ENCODE results near the gene TMEM86A.
"Not testable (repeated sequence)": the region's sequence is repeated elsewhere in the genome, so short reads cannot be mapped to it uniquely, and the experiment has no call there.

TMEM86A gene, protein sequence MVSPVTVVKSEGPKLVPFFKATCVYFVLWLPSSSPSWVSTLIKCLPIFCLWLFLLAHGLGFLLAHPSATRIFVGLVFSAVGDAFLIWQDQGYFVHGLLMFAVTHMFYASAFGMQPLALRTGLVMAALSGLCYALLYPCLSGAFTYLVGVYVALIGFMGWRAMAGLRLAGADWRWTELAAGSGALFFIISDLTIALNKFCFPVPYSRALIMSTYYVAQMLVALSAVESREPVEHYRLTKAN
- total RNA-seq = 4.3 reads per million, percentile 17 among the genes with 10 or more reads in this experiment

DNA sequence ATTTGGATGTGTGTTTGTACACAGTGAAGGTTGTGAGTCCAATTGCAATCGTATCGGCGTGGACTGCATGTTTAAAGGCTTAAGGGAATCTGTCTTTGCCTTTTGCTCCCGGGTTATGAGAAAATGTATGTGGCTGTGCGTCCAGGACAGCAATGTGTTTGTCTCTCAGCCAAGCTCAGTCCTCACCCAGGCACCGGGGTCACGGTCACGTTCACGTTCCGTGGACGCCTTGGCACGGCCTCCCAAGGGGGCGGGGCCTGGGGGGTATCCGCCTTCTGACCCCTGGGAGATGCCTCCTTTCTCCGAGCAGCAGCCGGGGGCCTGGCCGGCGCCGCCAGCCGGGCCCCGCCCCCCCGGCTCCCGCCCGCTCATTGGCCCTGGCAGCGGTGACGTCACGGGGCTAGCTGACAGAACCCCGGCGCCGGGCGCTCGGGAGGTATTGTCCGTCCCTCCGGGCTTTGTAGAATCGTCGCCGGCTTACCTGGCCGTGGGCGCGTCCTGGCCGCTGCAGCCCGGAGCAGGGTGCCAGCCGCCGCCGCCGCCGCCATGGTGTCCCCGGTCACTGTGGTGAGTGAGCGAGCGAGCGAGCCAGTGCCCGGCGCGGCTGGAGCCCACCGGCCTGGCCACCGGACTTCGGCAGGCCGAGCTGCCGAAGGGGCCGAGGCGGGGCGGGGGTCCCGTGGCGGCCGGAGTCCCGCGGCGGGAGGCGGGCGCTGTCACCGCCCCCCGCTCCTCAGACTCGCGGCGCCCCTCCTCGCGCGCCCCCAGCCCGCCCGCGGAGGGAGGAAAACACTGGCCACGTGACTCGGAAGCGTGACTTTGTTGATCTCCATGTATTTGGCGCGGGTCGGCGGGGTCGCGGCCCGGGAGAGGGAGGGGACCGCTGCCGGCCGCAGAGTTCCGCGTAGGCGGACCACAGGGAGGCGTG, at the start of gene TMEM86A:
Gene TMEM86A (plus strand): TSS at position 439 of the 928 bp plus-strand sequence. CDS start 108 bp downstream, at position 547.
- peak; percentile 89 for DNase-seq

- DNase-seq = no peak
Observed at GRCh38 chr11:18650353-18650752, 48.2 kb upstream of the TMEM86A start.

GRCh38 chr11:18650859-18651557, 47.6 kb upstream of the TMEM86A start:
- peak; percentile 10 for DNase-seq

DNA sequence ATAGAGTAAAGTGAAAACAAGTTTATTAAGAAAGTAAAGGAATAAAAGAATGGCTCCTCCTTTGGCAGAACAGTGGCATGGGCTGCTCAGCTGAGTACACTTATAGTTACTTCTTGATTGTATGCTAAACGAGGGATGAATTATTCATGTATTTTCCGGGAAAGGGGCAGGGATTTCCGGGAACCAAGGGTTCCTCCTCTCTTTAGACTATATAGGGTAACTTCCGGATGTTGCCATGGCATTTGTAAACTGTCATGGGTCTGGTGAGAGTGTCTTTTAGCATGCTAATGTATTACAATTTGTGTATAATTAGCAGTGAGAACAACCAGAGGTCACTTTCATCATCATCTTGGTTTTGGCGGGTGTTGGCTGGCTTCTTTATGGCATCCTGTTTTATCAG, 40.9 kb upstream of the TMEM86A start:
- no peak for DNase-seq

- not testable (repeated sequence) for DNase-seq
Observed at GRCh38 chr11:18665353-18665872, 33.2 kb upstream of the TMEM86A start.

GRCh38 chr11:18668131-18668530, 30.4 kb upstream of the TMEM86A start:
- no peak for DNase-seq

GRCh38 chr11:18669219-18669596, 29.4 kb upstream of the TMEM86A start:
- DNase-seq = no peak

DNA sequence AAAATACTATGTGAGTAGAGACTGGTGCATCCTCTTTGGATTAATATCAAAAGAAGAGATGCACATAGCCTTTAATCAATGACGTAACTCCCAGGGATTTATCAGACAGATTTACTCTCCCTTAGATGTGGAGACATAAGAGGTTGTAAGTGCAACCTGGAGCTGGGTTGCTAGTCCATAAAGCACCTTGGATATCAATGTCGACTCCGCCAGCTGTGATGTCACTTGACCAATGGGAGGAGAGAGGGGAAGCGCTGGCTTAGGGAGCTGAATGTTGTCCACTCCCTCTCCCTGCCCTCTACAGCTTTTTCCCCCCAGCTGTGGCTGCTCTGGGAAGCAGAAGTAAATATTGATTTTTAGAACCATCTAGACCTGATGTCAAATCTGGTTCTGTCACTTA, 28.9 kb upstream of the TMEM86A start:
- DNase-seq = no peak

GRCh38 chr11:18671246-18671645, 27.3 kb upstream of the TMEM86A start:
- DNase-seq = no peak

DNA sequence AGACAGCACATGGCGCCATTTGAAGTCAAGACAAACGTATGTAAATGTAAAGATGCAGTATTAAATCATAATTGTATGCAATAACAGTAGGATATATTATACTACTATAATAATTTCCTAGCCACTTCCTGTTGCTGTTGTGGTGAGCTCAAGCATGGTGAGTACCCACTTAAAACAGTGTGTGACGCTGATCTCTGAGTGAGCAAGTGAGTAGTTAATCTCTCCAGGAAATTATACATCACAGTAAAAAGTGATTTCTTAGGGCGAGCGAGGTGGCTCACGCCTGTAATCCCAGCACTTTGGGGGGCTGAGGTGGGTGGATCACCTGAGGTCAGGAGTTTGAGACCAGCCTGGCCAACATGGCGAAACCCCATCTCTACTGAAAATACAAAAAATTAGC, 26.4 kb upstream of the TMEM86A start:
- DNase-seq = peak; percentile 49

DNA sequence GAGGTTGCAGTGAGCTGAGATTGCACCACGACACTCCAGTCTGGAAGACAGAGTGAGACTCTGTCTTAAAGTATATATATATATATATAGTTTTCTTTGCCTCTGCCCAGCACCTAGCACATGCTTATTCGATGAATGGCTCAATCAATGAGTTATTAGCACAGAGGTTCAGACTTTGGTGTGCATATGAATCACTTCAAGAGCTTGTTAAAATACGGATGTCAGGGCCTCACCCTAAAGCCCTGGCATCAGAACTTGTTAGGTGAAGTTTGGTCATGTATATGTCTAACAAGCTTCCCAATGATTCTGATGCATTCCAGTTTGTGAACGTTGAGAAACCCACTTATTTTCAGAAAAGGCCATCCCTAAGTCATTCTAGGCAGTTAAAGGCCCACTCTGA, 21.8 kb upstream of the TMEM86A start:
- no peak for DNase-seq

DNA sequence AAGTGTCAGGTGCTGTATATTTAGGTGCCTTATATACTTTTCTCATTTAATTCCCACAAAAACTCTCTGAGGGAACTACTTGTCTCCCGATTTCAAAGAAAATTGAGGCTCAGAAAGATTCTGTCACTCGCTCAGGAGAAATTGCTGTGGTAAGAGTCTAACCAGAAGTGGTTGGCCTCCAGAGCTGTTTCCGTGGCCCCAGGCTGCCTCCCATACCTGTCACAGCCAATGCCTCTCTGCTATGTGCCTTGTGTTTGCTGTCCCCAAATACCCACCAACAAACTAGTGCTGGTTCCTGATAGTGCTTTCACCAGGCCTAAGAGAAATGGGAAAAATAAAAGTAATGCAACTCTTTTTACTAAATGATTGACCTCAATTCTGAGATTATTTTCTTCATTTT, 21.0 kb upstream of the TMEM86A start:
- no peak for DNase-seq

DNA sequence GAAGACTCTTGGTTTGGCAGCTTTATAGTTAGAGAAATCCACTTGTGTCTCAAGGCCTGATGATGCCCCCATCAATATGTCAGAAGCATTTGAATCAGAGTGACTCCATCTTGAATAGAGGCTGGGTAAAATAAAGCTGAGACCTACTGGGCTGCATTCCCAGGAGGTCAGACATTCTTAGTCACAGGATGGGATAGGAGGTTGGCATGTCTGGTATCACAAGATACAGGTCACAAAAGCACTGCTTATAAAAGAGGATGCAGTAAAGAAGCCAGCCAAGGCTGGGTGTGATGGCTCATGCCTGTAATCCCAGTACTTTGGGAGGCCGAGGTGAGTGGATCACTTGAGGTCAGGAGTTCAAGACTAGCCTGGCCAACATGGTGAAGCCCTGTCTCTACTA, 16.6 kb upstream of the TMEM86A start:
- not testable (repeated sequence) for DNase-seq

- no peak for DNase-seq
Observed at GRCh38 chr11:18682466-18682865, 16.1 kb upstream of the TMEM86A start.

DNA sequence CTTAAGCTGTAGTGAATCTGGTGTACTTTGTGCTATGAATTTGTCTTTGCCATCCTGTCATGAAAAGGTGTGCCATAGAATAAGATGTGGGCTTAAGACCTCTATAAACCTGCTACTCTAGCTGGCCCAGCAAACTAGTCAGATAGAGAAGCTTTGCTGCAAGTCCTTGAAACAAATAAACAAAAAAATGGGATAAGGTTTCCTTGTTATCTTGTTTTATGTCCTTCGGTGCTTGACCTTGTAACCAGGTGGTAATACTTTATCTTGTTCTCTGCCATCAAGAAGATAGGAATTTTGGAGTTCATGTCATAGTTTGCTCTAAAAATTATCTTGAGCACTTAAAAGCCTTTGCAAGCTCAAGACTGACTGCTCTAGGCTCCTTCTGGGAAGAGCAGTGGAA, 14.3 kb upstream of the TMEM86A start:
- no peak for DNase-seq

DNA sequence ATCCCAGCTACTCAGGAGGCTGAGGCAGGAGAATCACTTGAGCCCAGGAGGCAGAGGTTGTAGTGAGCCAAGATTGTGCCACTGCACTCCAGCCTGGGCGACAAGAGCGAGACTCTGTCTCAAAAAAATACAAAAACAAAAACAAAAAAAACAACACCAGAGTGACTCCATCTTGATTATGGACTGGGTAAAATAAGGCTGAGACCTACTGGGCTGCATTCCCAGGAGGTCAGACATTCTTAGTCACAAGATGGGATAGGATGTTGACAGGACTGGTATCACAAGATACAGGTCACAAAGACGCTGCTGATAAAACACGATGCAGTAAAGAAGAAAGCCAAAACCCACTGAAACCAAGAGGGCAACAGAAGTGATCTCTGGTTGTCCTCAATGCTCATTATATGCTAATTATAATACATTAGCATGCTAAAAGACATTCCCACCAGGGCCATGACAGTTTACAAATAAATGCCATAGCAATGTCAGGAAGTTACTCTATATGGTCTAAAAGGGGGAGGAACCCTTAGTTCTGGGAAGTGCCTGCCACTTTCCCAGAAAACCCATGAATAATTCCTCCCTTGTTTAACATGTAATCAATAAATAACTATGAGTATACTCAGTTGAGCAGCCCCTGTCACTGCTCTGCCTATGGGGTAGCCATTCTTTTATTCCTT, 7.0 kb upstream of the TMEM86A start:
- DNase-seq = not testable (repeated sequence)

GRCh38 chr11:18692941-18693760, 5.4 kb upstream of the TMEM86A start:
- no peak for DNase-seq

DNA sequence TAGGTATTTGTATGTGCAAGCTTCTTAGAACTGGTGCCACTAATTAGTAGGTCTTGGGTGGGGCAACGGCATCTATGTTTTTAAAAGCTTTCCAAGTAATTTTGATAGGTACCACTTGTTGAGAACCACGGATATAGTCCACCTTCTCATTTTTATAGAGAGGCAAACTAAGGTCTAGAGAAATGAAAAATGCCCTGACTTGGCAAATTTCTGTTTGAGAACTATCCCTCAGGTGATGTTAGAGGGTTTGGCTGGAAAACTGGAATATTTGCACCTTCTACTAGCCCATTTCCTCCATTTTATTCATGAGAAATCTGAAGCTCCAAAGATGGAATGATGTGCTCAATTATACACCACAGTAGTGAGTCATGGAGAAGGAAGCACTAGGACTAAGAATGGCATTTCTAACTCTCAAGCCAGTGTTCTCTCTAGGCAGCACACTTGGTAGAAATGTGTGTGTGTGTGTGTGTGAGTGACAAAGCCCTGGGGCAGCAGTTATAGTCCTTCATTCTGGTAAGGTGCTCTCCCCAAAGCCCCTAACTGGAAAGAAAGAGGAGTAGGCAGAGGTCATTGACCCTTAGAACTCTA, 1.8 kb upstream of the TMEM86A start:
- DNase-seq = no peak

- no peak for DNase-seq
Observed at GRCh38 chr11:18697576-18697975, 1.0 kb upstream of the TMEM86A start.

DNA sequence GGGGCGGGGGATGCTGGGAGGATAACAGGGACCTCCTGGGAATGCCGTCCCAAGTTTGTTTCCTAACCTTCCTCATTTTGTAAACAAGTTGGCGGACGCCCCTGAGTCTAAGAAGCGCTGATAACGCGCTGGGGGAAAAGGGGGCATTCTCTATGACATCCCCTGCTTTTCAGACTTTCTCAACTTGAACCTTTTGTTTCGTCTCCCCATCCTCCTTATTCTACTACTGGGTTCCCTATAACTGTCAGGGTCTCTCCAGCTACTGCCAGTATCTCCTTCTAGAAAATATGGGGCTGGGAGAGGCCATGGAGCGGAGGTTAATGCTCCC, 654 bp downstream of the TMEM86A start:
- no peak for DNase-seq

GRCh38 chr11:18699848-18700261, 1.3 kb downstream of the TMEM86A start:
- no peak for DNase-seq
